Stimulated activated CD4-positive, alpha-beta T cell treated with anti-CD3 and anti-CD28 coated beads, Interleukin-1b, Interleukin-23, amount 100 ng/mL, for 24 hours (primary cell): ENCODE results near the gene ANKS1B.
"Not testable (repeated sequence)": the region's sequence is repeated elsewhere in the genome, so short reads cannot be mapped to it uniquely, and the experiment has no call there.

ENCODE experiments used
- DNase-seq, 4 experiments: peaks; one replicate each; pipeline ENCODE4 v3.0.0-alpha.2; 2020; ENCODE audit warnings: low read depth in 4 of 4, low spot score in 1 of 4

Gene ANKS1B

GRCh38 chr12:99709116-99709515 is 275.6 kb downstream of the ANKS1B start:
- no peak for DNase-seq

- DNase-seq: no peak
Measured at GRCh38 chr12:99707883-99708282, 276.9 kb downstream of the ANKS1B start.

GRCh38 chr12:99706736-99707473 is 277.8 kb downstream of the ANKS1B start:
- DNase-seq: no peak

GRCh38 chr12:99704458-99704857 is 280.3 kb downstream of the ANKS1B start:
- DNase-seq: no peak

DNA sequence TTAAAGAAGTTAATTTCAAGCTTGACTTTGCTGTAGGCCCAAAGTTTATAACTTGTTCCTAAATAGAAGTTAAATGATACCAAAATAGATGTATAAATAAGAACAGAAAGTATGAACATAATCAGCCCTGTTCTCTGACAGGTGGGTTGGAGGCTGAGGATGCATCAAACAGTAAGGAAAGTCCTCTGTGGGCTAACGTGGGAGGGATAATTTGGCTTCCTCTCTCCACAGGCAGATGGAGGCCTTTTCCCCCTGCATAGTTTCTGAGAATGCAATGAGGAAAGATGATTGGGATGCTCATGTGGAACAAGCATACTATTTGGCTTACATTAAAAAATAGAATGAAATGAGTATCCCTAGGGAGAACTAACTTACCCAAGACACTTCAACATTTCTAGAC is 280.7 kb downstream of the ANKS1B start:
- DNase-seq: no peak

- no peak for DNase-seq
Measured at GRCh38 chr12:99700032-99700431, 284.7 kb downstream of the ANKS1B start.

- no peak for DNase-seq
Measured at GRCh38 chr12:99695050-99695449, 289.7 kb downstream of the ANKS1B start.

DNA sequence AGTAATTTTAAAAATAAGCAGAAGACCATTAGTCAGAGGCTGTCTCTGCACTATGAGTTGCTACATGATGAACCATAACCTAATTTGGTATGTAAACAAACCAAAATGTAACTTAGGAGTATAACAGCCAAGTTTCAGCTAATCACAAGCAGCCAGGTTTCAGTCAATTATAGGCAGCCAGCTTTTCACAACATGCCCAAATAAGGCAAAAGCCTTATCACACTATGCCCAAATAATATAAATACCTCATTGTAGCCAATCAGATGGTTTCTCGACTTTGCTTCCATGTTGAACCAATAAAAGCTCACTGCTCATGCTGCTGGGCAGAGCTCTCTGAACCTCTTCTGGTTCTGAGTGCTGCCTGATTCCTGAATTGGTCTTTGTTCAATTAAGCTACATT is 298.6 kb downstream of the ANKS1B start:
- no peak for DNase-seq

DNA sequence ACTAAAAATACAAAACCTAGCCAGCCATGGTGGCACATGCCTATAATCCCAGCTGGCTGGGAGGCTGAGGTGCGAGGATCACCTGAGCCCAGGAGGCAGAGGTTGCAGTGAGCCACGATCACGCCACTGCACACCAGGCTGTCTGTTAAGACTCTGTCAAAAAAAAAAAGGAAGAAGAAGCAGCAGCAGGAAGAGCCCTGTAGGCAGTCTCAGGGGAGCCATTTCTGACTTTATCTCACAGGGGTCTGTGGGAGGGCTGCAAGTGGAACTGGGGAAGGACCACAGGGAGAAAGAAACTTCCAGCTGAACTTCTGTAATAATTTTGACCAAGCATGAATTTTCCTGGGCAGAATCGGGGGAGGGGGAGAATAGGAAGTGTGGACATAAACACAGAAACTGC is 304.5 kb downstream of the ANKS1B start:
- no peak for DNase-seq

DNA sequence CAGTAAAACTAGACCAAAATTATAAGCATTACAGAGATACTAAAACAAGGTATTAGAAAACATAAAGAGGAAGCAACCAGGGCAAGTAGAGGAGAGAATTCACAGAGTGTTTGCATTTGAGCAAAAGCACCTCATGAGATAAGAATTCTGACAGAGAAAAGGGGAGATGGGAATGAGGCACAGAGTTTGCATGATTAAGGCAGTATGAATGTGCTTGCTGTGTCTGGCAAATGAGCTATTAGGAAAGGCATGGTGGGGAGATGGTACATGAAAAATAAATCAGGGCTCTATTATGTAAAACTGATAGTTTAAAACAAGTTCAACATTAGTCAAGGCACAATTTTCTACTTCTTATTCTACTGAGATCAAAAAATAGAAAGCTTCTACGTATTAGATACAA is 314.1 kb downstream of the ANKS1B start:
- no peak for DNase-seq

DNA sequence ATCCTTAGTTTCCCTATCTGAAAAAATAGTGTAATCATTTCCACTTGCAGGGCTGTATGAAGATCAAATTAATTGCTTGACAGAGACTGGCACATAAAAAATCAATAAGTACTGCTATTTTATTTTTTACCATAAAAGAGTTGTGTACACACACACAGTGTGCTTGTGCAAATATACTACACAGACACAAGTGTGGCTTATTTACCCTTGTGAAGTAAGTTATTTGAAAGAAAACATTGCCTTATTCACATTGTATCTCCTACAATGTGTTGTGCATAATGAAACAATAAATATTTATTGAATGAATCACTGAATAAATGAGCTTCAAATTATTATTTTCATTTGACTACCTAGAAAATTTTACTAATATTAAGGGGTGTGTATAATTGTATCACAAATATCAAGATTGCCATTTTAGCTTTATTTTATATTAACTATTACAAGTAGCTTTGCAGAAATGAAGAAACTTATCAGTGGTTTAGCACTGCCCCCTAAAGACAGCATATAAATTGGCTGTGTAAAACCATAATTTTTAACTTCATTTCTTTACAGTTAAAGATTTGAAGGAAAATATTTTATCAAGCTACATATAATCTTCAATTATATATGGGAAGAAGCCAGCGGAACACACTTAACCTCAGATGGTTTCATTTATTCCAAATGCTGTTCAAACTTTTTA is 325.9 kb downstream of the ANKS1B start:
- DNase-seq: no peak

GRCh38 chr12:99649551-99649950 is 335.2 kb downstream of the ANKS1B start:
- no peak for DNase-seq

- no peak for DNase-seq
Measured at GRCh38 chr12:99648183-99648582, 336.6 kb downstream of the ANKS1B start.

DNA sequence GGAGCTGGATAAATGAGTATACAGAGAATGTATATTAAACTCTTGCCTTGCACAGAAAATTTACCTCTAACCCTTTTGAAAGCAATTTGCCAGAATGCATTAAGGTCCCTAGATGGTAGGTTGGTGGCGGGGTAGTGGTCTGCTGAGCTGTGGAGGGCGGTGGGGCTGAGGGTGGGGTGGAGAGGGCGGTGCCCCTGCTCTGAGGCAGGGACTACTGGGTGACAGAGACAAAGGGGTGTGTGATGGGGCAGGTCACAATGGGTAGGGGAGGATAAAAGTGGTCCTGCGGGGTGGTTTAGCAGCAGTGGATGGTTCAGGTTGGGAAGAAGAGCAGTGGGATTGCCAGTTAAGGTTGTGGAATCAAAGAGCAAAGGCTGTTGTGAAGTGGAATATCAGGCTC is 337.3 kb downstream of the ANKS1B start, which contains the start of gene GARIN6:
Gene GARIN6 (plus strand): TSS at position 301 of the 400 bp plus-strand sequence. CDS start 422 bp downstream, outside the sequence.
- no peak for DNase-seq

GRCh38 chr12:99644629-99645028 is 340.1 kb downstream of the ANKS1B start:
- no peak for DNase-seq

- DNase-seq: no peak
Measured at GRCh38 chr12:99627459-99627858, 357.3 kb downstream of the ANKS1B start.

- DNase-seq: not testable (repeated sequence)
Measured at GRCh38 chr12:99624591-99624990, 360.1 kb downstream of the ANKS1B start.

- no peak for DNase-seq
Measured at GRCh38 chr12:99620159-99620479, 364.6 kb downstream of the ANKS1B start.

- DNase-seq: no peak
Measured at GRCh38 chr12:99619389-99620158, 365.2 kb downstream of the ANKS1B start.

- no peak for DNase-seq
Measured at GRCh38 chr12:99618657-99619056, 366.1 kb downstream of the ANKS1B start.

DNA sequence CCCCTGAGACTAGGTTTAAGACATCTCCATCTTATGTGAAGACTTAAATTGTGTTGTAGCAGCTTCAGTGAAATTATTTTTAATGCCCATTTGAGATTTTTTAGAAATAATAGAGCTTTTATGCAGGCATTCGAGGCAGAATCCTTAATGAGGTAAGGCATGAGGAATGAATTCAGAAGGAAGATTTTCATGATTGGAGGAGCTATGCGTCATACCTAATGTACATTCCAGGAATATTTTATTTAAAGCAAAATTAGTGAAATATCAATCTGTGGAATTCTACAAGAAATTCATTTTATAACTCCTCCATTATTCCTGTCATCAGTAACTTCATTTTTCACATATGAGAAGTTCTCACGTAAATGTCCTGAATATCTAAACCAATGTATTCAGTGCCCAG is 373.1 kb downstream of the ANKS1B start:
- no peak for DNase-seq

DNA sequence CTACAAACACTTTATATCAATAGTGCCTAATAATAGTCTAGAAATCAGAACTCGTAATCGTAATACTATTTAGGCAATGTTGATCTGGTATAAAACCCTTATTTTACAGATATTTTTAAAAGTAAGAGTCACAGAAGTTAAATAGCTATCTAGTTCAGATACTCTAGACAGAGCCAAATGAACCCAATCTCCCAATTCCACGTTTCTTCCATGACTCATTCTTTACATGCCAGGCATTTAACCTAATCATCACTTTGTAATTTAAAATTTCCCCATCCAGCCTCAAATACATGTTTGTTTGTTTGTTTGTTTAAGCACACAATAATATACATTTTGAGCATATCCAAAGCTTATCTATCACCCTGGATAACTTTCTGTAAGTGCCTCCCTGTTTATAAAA is 373.6 kb downstream of the ANKS1B start:
- DNase-seq: no peak
